IMR-90 (cell line): ENCODE data around the gene ENTPD3.

Source experiments
- CHD1 ChIP-seq: IDR thresholded peaks from 2 replicates; pipeline ENCODE4 v1.6.1; 2012; ENCODE audit warnings: low read depth, low read length, improper control_type of control experiment
- MAFK ChIP-seq: IDR thresholded peaks from 2 replicates; pipeline ENCODE4 v1.6.1; 2012; ENCODE audit warnings: low read depth, low read length, improper control_type of control experiment
- MAZ ChIP-seq: IDR thresholded peaks from 2 replicates; pipeline ENCODE4 v1.6.1; 2012; ENCODE audit warnings: low read depth, mild to moderate bottlenecking, low read length, improper control_type of control experiment, moderate library complexity, borderline replicate concordance
- MXI1 ChIP-seq: IDR thresholded peaks from 2 replicates; pipeline ENCODE4 v1.6.1; 2012; ENCODE audit warnings: low read depth, mild to moderate bottlenecking, low read length, moderate library complexity, borderline replicate concordance
- POLR2A ChIP-seq: IDR thresholded peaks from 2 replicates; pipeline ENCODE4 v1.6.1; 2012; ENCODE audit warnings: mild to moderate bottlenecking, low read depth, low read length
- TF ChIP-seq, protein P1 (sequence below): conservative IDR thresholded peaks from 2 replicates; pipeline ENCODE4 v1.5.1; 2012; ENCODE audit warnings: mild to moderate bottlenecking, low read depth, low read length, improper control_type of control experiment

DNA sequence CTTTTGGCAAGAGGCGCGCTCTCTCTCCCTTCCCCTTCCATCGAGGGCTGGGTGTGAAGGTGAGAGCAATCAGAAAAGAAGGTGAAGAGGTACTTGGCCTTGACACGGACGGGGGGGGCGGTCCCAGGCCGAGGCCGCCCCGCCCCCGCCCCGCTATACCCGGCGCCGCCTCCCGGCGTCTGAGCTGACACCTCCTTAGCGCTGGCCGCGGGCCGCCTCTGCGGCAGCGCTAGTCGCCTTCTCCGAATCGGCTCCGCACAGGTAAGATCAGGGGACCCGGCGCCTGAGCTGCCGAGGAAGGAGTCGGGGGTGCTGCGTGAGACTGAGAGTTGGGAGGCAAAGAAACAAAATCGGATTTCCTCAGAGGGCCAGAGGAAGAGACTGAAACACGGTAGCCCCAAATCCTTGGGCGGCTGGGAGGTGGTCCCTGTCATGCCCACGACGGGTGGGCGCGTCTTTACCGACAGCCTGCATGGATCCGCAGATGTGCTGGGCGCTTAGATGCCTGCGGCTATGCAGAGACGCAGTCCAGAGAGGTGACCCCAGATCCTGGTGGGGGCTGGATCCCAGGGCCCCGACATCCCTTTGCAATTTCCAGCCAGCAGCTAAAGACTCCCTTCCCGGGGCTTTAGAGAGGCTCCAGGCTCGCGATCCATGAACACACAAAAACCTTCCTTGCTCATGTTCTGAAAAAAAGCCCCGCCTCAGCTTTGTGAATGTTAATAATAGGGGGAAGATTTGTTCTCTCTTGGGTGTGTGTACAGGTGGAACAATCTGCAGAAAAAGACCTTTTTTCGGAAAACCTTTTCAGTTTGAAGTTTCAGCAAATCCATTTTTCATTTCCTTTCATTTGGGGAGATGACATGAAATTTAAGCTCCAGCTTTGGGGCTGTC lies at the start of gene ENTPD3:
- no peak for TF ChIP-seq POLR2A
- TF ChIP-seq, protein P1, sequence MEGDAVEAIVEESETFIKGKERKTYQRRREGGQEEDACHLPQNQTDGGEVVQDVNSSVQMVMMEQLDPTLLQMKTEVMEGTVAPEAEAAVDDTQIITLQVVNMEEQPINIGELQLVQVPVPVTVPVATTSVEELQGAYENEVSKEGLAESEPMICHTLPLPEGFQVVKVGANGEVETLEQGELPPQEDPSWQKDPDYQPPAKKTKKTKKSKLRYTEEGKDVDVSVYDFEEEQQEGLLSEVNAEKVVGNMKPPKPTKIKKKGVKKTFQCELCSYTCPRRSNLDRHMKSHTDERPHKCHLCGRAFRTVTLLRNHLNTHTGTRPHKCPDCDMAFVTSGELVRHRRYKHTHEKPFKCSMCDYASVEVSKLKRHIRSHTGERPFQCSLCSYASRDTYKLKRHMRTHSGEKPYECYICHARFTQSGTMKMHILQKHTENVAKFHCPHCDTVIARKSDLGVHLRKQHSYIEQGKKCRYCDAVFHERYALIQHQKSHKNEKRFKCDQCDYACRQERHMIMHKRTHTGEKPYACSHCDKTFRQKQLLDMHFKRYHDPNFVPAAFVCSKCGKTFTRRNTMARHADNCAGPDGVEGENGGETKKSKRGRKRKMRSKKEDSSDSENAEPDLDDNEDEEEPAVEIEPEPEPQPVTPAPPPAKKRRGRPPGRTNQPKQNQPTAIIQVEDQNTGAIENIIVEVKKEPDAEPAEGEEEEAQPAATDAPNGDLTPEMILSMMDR: no peak
- TF ChIP-seq CHD1: no peak
- TF ChIP-seq MXI1: no peak
- no peak for TF ChIP-seq MAZ
- TF ChIP-seq MAFK: no peak
